Mesendoderm (in vitro differentiated cells): Measurements from ENCODE around the gene MON1B.

ENCODE experiments used
- DNase-seq: peaks from one replicate; pipeline ENCODE4 v3.0.0; 2013
- H2AK5ac ChIP-seq: 2 replicates; pipeline ENCODE4 v1.6.1; 2013; ENCODE audit warnings: low read length, inconsistent platforms
- H2BK120ac ChIP-seq: 2 replicates; pipeline ENCODE4 v1.6.1; 2013; ENCODE audit warnings: low read depth, mild to moderate bottlenecking, low read length, moderate library complexity, mixed read lengths
- H2BK15ac ChIP-seq: replicated peaks from 2 replicates; pipeline ENCODE4 v1.6.1; 2013; ENCODE audit warnings: low read depth, mild to moderate bottlenecking, moderate library complexity
- H2BK5ac ChIP-seq: 2 replicates; pipeline ENCODE4 v1.6.1; 2013; ENCODE audit warnings: low read length, inconsistent platforms
- H3K18ac ChIP-seq: 2 replicates; pipeline ENCODE4 v1.6.1; 2013; ENCODE audit warnings: mild to moderate bottlenecking, low read length, mixed read lengths
- H3K23ac ChIP-seq: one replicate; pipeline ENCODE4 v1.6.1; 2013; ENCODE audit warnings: low read length
- H3K27ac ChIP-seq: 2 replicates; pipeline ENCODE4 v1.5.1; 2013; ENCODE audit warnings: low read depth, mild to moderate bottlenecking, inconsistent platforms, low read length, moderate library complexity
- H3K27me3 ChIP-seq: 2 replicates; pipeline ENCODE4 v1.6.1; 2013; ENCODE audit warnings: low read length, control low read depth, mild to moderate bottlenecking, inconsistent platforms; ENCODE audit not compliant: insufficient read depth, poor library complexity
- H3K36me3 ChIP-seq: 2 replicates; pipeline ENCODE4 v1.6.1; 2013; ENCODE audit warnings: low read length, inconsistent platforms; ENCODE audit not compliant: control insufficient read depth, insufficient read depth
- H3K4ac ChIP-seq: one replicate; pipeline ENCODE4 v1.6.1; 2013; ENCODE audit warnings: low read depth, mild to moderate bottlenecking, low read length, moderate library complexity
- H3K4me1 ChIP-seq: 2 replicates; pipeline ENCODE4 v1.6.1; 2013; ENCODE audit warnings: low read depth, low read length, inconsistent platforms; ENCODE audit not compliant: control insufficient read depth
- H3K4me2 ChIP-seq: 2 replicates; pipeline ENCODE4 v1.6.1; 2013; ENCODE audit warnings: low read length
- H3K4me3 ChIP-seq: 2 replicates; pipeline ENCODE4 v1.5.1; 2013; ENCODE audit warnings: mild to moderate bottlenecking, low read length
- H3K56ac ChIP-seq: one replicate; pipeline ENCODE4 v1.6.1; 2013; ENCODE audit warnings: low read length
- H3K79me1 ChIP-seq: 2 replicates; pipeline ENCODE4 v1.6.1; 2013; ENCODE audit warnings: low read length, inconsistent platforms
- H3K79me2 ChIP-seq: 2 replicates; pipeline ENCODE4 v1.6.1; 2013; ENCODE audit warnings: mild to moderate bottlenecking, low read length; ENCODE audit not compliant: control insufficient read depth, insufficient read depth
- H3K9ac ChIP-seq: 2 replicates; pipeline ENCODE4 v1.6.1; 2013; ENCODE audit warnings: low read length, inconsistent platforms
- H4K5ac ChIP-seq: one replicate; pipeline ENCODE4 v1.6.1; 2013; ENCODE audit warnings: low read length
- H4K8ac ChIP-seq: one replicate; pipeline ENCODE4 v1.6.1; 2013; ENCODE audit warnings: low read depth, mild to moderate bottlenecking, control low read depth, low read length, moderate library complexity
- WGBS: extraction: QIAGEN DNeasy Blood & Tissue Kit; methylation state at CpG from one replicate; pipeline ENCODE4 v1.1.7; 2013; ENCODE audit warnings: low lambda C conversion rate, missing lambda C conversion rate; ENCODE audit not compliant: insufficient coverage; ENCODE audit errors: extremely low coverage; 5-methylcytosine and 5-hydroxymethylcytosine counted together

Gene MON1B

DNA sequence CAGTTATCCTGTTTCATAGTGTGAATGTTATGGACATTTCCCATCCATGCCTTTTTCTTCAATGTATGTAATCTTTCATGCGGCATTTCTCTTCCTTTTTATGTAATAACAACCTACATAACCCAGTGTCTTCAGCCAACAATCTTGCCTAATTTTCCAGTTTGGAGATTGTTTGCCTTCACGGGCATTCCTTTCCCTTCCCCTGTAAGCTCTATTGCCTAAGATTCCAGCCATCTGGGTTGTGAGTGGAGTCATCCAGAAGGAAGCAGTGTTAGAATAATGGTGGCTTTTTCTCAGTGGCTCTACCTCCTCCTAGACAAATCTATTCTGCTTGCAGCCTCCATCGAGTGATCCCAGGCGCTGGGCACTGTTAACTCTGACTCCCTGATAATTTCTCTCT is 30.5 kb downstream of the MON1B start:
- DNase-seq, result no peak
- no peak overlapping the region for H3K4me2 ChIP-seq
- H2AK5ac ChIP-seq, result no peak overlapping the region
- H4K8ac ChIP-seq, result no peak overlapping the region
- no peak overlapping the region for H2BK120ac ChIP-seq
- no peak overlapping the region for H3K23ac ChIP-seq
- H4K5ac ChIP-seq, result no peak overlapping the region
- no peak overlapping the region for H3K9ac ChIP-seq
- no peak overlapping the region for H3K4me3 ChIP-seq
- no peak overlapping the region for H3K18ac ChIP-seq
- H3K4ac ChIP-seq, result no peak overlapping the region
- H2BK15ac ChIP-seq, result no peak overlapping the region
- no peaks in the 10 kb centered on the region for H3K27me3 ChIP-seq
- no peaks in the 10 kb centered on the region for H3K79me1 ChIP-seq
- no peaks in the 10 kb centered on the region for H3K4me1 ChIP-seq
- H3K36me3 ChIP-seq, result no peaks in the 10 kb centered on the region
- H3K27ac ChIP-seq, result no peak overlapping the region
- H2BK5ac ChIP-seq, result no peak overlapping the region
- no peak overlapping the region for H3K56ac ChIP-seq
- H3K79me2 ChIP-seq, result no peaks in the 10 kb centered on the region
- WGBS, result no CpG with 5 or more reads among the region's 4 CpGs

DNA sequence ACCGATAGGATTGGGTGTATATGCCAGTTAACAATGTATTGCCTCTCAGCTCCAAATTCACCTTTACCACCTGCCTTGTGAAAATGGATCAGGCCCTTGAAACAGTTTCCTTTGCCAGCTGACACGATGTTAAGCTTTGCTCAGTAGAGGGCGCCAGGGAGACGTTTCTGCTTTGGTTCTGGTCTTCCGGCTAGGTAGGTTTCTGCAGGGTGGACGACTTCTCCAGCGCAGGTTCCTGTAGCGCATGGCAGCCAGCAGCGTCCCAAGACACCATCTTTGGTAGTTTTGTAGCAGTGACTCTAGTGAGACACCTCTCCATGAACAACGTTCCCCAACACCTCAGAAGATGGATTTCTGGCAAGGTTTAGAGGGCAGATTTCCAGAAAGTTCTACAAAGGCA is 32.2 kb downstream of the MON1B start:
- Histone ChIP-seq H3K4me3 (no peak overlapping the region), H2AK5ac (no peak overlapping the region), H3K79me1 (no peaks in the 10 kb centered on the region), H2BK120ac (no peak overlapping the region), H3K36me3 (no peaks in the 10 kb centered on the region), H2BK15ac (no peak overlapping the region), H3K18ac (no peak overlapping the region), H3K79me2 (no peaks in the 10 kb centered on the region), H3K4me2 (no peak overlapping the region), H3K27me3 (no peaks in the 10 kb centered on the region), H3K4ac (no peak overlapping the region), H3K4me1 (no peaks in the 10 kb centered on the region), H2BK5ac (no peak overlapping the region), H3K56ac (no peak overlapping the region), H3K27ac (no peak overlapping the region), H4K5ac (no peak overlapping the region), H4K8ac (no peak overlapping the region), H3K9ac (no peak overlapping the region), H3K23ac (no peak overlapping the region)
- peak; percentile 71 for DNase-seq
- no CpG with 5 or more reads among the region's 10 CpGs for WGBS

DNA sequence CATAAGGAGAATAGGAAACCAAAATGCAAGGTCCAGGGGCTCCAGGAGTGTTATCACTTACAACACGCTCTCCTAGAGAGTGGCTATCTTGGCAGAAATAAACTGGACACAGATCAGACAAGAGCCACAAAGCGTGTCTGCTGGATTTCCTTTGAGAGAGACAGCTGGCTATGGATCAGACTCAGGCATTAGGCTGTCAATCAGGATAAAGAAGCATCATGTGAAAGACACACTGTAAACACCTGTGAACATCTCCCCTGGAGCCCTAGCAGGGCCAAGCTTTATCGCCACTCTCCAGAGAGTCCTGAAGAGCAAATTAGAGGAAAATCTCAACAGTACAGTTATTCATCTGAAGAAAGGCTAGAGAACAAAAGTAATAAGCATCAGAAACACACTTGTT is 34.2 kb downstream of the MON1B start:
- Histone ChIP-seq H3K79me2 (no peaks in the 10 kb centered on the region), H3K4me2 (no peak overlapping the region), H4K5ac (no peak overlapping the region), H3K4ac (no peak overlapping the region), H3K27me3 (no peaks in the 10 kb centered on the region), H3K56ac (no peak overlapping the region), H3K27ac (no peak overlapping the region), H2BK15ac (no peak overlapping the region), H3K4me3 (no peak overlapping the region), H3K18ac (no peak overlapping the region), H3K79me1 (no peaks in the 10 kb centered on the region), H3K9ac (no peak overlapping the region), H4K8ac (no peak overlapping the region), H2BK120ac (no peak overlapping the region), H3K4me1 (no peaks in the 10 kb centered on the region), H3K36me3 (no peaks in the 10 kb centered on the region), H2AK5ac (no peak overlapping the region), H2BK5ac (no peak overlapping the region), H3K23ac (no peak overlapping the region)
- no CpG with 5 or more reads among the region's 3 CpGs for WGBS
- DNase-seq, result no peak

DNA sequence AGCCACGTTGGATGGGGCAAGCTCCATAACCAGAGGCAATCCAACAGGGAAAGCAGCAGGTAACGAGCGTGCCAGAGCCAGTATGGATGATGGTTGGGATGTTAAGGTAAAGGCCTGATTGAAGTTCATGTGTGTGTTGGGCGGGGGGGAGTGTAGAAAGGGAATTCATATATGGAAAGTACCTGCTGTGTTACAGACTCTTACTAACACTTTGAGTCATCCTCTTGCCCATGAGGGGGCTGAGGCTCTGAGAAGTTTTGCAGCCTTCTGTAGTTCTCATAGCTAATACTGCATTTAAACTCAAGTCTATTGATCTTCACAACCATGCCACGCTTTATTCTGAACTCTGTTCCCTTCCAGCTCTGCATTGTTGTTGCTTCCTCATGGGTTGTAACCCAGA is 36.8 kb downstream of the MON1B start:
- H3K36me3 ChIP-seq, result no peaks in the 10 kb centered on the region
- H3K18ac ChIP-seq, result no peak overlapping the region
- no peaks in the 10 kb centered on the region for H3K79me1 ChIP-seq
- H2BK15ac ChIP-seq, result no peak overlapping the region
- no peak overlapping the region for H3K4me3 ChIP-seq
- H2AK5ac ChIP-seq, result no peak overlapping the region
- H4K8ac ChIP-seq, result no peak overlapping the region
- no peak overlapping the region for H3K56ac ChIP-seq
- no peak overlapping the region for H3K4ac ChIP-seq
- H2BK5ac ChIP-seq, result no peak overlapping the region
- no peaks in the 10 kb centered on the region for H3K79me2 ChIP-seq
- no peak overlapping the region for H3K4me2 ChIP-seq
- H4K5ac ChIP-seq, result no peak overlapping the region
- no peak overlapping the region for H3K27ac ChIP-seq
- no peak overlapping the region for H2BK120ac ChIP-seq
- no peak for DNase-seq
- no peak overlapping the region for H3K23ac ChIP-seq
- no peaks in the 10 kb centered on the region for H3K27me3 ChIP-seq
- WGBS, result no CpG with 5 or more reads among the region's 5 CpGs
- H3K4me1 ChIP-seq, result no peaks in the 10 kb centered on the region
- H3K9ac ChIP-seq, result no peak overlapping the region

DNA sequence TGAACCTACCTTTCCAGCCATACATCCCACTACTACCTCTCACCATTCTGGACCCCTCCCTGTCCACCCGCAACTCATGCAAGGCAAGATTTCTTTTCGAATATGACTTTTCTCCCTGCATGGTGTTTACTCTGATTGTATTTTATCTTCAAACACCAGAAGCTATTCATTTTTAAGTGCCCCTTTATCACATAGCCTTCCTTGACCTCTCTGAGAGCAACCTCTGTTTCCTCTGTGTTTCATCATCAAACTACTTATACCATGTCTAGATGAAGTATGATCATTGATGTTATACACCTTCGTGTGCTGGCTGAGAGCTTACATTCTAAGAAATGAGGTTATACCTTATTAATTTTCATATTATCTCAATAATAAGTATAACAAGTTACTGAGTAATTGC is 40.1 kb downstream of the MON1B start:
- Histone ChIP-seq H3K4me1 (no peaks in the 10 kb centered on the region), H2AK5ac (no peak overlapping the region), H3K27me3 (no peaks in the 10 kb centered on the region), H3K4me2 (no peak overlapping the region), H3K79me1 (no peaks in the 10 kb centered on the region), H4K8ac (no peak overlapping the region), H3K4ac (no peak overlapping the region), H2BK120ac (no peak overlapping the region), H2BK15ac (no peak overlapping the region), H3K56ac (no peak overlapping the region), H3K79me2 (no peaks in the 10 kb centered on the region), H3K27ac (no peak overlapping the region), H3K9ac (no peak overlapping the region), H3K36me3 (no peaks in the 10 kb centered on the region), H2BK5ac (no peak overlapping the region), H3K4me3 (no peak overlapping the region), H3K23ac (no peak overlapping the region), H3K18ac (no peak overlapping the region), H4K5ac (no peak overlapping the region)
- DNase-seq, result no peak
- WGBS, result no CpG with 5 or more reads among the region's 3 CpGs

DNA sequence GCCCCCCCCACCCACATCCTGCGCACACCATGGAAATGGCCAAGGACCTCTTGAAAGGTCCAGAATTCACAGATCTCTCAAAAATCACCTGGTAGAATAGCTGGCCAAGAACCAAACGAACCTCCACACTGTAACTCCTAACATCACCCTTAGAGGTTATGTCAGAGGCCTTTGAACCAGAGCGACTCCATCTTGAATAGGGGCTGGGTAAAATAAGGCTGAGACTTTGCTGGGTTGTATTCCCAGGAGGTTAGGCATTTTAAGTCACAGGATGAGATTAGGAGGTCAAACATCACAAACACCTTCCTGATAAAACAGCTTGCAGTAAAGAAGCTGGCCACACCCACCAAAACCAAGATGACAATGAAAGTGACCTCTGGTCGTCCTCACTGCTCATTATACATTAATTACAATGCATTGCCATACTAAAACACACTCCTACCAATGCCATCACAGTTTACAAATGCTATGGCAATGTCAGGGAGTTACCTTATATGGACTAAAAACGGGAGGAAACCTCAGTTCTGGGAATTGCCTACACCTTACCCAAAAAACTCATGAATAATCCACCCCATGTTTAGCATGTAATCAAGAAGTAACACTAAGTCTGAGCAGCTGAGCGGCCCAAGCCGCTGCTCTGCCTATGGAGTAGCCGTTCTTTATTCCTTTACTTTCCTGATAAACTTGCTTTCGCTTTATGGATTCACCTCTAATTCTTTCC is 43.0 kb downstream of the MON1B start:
- Histone ChIP-seq H3K18ac (no peak overlapping the region), H2BK15ac (no peak overlapping the region), H3K4ac (no peak overlapping the region), H3K79me2 (no peaks in the 10 kb centered on the region), H3K4me2 (no peak overlapping the region), H2AK5ac (no peak overlapping the region), H3K23ac (no peak overlapping the region), H2BK120ac (no peak overlapping the region), H3K27me3 (no peaks in the 10 kb centered on the region), H4K8ac (no peak overlapping the region), H3K56ac (no peak overlapping the region), H3K4me1 (no peaks in the 10 kb centered on the region), H3K79me1 (no peaks in the 10 kb centered on the region), H3K36me3 (no peaks in the 10 kb centered on the region), H3K4me3 (no peak overlapping the region), H3K9ac (no peak overlapping the region), H3K27ac (no peak overlapping the region), H2BK5ac (no peak overlapping the region), H4K5ac (no peak overlapping the region)
- no CpG with 5 or more reads among the region's 9 CpGs for WGBS
- DNase-seq, result peak; percentile 34
